ENCODE measurements around the gene ZNF497. TPM values are rescaled to one million over a fixed set of nuclear protein-coding genes. Genes with fewer than 3 reads are reported as not detected.

Gene ZNF497
- total and polyA plus RNA-seq, 2 of the 13 experiments (the other 11 are each of a cell fraction or from before 2014, with no cell fraction given): 1.5 to 1.9 TPM

GRCh38 chr19:58326914-58327726 is 35.4 kb downstream of the ZNF497 start, which contains the start of gene ZSCAN22 (continued):
- TF ChIP-seq, protein P1, sequence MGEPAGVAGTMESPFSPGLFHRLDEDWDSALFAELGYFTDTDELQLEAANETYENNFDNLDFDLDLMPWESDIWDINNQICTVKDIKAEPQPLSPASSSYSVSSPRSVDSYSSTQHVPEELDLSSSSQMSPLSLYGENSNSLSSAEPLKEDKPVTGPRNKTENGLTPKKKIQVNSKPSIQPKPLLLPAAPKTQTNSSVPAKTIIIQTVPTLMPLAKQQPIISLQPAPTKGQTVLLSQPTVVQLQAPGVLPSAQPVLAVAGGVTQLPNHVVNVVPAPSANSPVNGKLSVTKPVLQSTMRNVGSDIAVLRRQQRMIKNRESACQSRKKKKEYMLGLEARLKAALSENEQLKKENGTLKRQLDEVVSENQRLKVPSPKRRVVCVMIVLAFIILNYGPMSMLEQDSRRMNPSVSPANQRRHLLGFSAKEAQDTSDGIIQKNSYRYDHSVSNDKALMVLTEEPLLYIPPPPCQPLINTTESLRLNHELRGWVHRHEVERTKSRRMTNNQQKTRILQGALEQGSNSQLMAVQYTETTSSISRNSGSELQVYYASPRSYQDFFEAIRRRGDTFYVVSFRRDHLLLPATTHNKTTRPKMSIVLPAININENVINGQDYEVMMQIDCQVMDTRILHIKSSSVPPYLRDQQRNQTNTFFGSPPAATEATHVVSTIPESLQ (CRISPR knock-in tag; conservative IDR thresholded peaks at IDR 0.05): no peak
- TF ChIP-seq RARA (CRISPR knock-in tag; IDR thresholded peaks at IDR 0.05) (no peak), ZNF280B (CRISPR knock-in tag; IDR thresholded peaks at IDR 0.05; ENCODE audit: borderline replicate concordance) (peak; percentile 92), HMGA1 (CRISPR knock-in tag; conservative IDR thresholded peaks at IDR 0.05) (no peak), PCBP2 (optimal IDR thresholded peaks at IDR 0.05; ENCODE audit: low read depth, low read length, poor library complexity, severe bottlenecking) (no peak), ARNT (IDR thresholded peaks at IDR 0.05) (no peak), ZNF546 (CRISPR knock-in tag; conservative IDR thresholded peaks at IDR 0.05) (peak; percentile 85; the same call in 1 of the 2 replicates), TFAP4 (IDR thresholded peaks at IDR 0.05; ENCODE audit: borderline replicate concordance, low read depth) (peak; percentile 47; the same call in 1 of the 2 replicates), KAT2B (IDR thresholded peaks at IDR 0.05; ENCODE audit: borderline replicate concordance, low read depth, low read length) (no peak), ATRX (CRISPR knock-in tag; IDR thresholded peaks at IDR 0.05; ENCODE audit: borderline replicate concordance) (no peak), ZNF24 (IDR thresholded peaks at IDR 0.05) (no peak), CHD4 (IDR thresholded peaks at IDR 0.05; ENCODE audit: borderline replicate concordance, low read length) (no peak), ZNF709 (CRISPR knock-in tag; IDR thresholded peaks at IDR 0.05) (no peak)
- TF ChIP-seq, protein P2, sequence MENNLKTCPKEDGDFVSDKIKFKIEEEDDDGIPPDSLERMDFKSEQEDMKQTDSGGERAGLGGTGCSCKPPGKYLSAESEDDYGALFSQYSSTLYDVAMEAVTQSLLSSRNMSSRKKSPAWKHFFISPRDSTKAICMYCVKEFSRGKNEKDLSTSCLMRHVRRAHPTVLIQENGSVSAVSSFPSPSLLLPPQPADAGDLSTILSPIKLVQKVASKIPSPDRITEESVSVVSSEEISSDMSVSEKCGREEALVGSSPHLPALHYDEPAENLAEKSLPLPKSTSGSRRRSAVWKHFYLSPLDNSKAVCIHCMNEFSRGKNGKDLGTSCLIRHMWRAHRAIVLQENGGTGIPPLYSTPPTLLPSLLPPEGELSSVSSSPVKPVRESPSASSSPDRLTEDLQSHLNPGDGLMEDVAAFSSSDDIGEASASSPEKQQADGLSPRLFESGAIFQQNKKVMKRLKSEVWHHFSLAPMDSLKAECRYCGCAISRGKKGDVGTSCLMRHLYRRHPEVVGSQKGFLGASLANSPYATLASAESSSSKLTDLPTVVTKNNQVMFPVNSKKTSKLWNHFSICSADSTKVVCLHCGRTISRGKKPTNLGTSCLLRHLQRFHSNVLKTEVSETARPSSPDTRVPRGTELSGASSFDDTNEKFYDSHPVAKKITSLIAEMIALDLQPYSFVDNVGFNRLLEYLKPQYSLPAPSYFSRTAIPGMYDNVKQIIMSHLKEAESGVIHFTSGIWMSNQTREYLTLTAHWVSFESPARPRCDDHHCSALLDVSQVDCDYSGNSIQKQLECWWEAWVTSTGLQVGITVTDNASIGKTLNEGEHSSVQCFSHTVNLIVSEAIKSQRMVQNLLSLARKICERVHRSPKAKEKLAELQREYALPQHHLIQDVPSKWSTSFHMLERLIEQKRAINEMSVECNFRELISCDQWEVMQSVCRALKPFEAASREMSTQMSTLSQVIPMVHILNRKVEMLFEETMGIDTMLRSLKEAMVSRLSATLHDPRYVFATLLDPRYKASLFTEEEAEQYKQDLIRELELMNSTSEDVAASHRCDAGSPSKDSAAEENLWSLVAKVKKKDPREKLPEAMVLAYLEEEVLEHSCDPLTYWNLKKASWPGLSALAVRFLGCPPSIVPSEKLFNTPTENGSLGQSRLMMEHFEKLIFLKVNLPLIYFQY (CRISPR knock-in tag; IDR thresholded peaks at IDR 0.05; ENCODE audit: borderline replicate concordance): peak; percentile 63
- TF ChIP-seq, protein P3, sequence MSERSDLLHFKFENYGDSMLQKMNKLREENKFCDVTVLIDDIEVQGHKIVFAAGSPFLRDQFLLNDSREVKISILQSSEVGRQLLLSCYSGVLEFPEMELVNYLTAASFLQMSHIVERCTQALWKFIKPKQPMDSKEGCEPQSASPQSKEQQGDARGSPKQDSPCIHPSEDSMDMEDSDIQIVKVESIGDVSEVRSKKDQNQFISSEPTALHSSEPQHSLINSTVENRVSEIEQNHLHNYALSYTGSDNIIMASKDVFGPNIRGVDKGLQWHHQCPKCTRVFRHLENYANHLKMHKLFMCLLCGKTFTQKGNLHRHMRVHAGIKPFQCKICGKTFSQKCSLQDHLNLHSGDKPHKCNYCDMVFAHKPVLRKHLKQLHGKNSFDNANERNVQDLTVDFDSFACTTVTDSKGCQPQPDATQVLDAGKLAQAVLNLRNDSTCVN (CRISPR knock-in tag; IDR thresholded peaks at IDR 0.05; ENCODE audit: borderline replicate concordance): no peak
